NAMALWA (cell line): ENCODE measurements around the gene NFXL1.

ENCODE experiments used
- DNase-seq: peaks from one replicate; pipeline ENCODE4 v3.0.0-alpha.2; 2015; ENCODE audit warnings: low spot score

NFXL1 gene

DNA sequence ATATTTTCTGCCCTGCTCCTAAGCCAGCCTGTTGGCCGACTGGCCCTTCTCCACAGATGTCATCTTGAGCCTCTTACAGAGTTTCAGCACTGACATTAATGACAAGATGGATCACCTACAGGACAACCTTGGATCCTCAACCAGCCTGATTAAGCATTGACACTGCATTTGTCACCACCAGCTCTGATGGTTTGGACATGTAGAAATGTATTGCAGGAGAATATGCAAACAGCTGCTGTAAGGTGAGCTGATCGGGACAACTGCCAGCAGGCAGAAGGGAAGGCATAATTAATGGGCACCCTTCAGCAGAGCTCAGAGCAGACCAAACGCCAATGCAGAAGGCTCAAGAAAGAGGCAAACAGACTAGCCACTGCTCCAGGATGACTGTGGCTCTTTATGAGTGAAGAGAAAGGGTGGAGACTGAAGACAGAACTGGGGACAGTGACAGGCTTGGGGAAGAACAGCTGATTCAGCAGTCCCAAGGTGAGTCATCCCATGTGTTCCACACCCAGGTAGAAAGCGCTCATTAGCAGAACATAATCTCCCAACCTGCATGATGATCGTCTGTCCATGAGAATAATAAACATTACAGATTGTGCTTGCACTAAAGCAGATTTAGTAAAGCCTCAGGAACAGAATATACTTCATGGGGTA lies 83.2 kb downstream of the NFXL1 start:
- DNase-seq, result no peak

DNA sequence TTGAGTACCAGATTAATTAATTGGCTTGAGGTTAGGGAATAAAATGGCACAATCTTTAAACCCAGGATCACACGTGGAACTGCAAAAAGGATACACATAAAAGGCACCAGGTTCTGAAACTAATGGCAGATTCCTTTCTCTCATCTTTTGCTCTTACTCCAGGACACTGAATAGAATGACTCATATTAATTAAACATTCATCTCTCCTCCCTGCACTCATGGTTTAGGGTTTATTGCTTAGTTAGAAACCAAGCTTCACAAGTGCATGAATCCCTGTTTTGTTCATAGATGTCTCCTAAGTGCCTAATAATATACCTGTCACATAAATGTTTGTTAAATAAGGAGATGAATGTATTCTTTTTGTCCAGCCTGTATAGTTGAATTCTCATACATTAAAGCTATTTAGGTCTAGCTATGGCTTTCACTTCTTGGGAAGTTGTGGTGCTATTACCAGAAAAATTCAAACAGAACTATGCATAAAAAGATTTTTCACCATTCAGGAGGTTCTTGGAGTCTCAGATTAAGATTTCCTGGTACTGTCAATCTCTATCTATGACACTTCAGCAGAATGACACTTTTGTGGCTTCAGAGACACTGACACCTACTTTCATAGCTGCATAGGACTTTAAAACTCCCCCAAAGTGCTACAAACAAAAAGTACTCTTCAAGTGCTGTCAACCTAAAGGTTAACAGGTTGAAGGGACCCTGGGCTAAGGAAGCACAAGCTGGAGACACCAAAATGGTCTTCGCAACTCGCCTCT lies 83.9 kb downstream of the NFXL1 start:
- no peak for DNase-seq

DNA sequence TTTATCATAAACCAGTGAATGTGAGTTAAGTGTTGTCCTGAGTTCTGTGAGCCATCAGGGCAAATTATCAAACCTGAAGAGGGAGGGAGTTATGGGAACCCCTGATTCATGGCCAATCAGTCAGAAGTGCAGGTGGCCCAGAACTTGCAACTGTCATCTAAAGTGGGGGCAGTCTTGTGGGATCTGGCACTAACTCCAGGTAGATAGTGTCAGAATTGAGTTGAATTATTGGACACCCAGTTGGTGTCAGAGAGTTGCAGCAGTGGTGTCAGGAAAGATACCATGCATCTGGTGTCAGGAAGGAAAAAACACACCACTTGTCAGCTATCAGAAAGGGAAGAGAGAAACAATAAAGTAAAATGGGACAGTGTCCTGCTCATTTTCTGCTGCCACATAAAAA lies 84.9 kb downstream of the NFXL1 start:
- no peak for DNase-seq

DNA sequence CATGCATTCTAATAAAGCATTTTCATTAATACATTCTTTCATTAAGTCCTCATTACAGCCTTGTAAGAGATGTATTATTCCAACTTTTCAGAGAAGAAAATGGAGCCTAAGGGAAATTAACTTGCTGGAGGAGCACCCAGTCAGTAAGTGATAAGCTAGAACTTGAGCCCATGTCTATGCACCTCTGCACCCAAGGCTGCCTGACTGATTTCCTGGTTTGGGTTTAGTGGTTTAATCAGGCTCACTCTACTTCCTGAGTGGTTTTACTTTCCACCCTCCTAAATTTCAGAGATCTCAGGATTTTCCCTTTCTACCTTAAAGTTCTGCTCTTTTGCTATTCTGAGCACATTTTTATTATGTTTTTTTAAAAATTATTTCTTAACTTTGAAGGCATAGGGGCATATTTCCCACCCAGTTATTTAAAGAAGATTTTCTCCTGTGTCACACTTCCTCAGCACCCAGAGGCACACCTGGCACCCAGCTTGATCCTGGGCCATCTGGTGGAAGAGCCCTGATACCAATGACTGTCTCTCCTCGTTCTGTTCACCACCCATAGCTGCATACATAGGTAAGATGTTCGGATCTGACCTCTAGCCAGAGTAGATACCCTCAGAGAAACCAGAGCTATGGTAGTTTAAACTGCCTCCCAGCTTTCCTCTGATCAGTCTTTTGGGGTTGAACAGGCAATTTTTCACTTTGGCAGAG lies 86.9 kb downstream of the NFXL1 start:
- no peak for DNase-seq

DNA sequence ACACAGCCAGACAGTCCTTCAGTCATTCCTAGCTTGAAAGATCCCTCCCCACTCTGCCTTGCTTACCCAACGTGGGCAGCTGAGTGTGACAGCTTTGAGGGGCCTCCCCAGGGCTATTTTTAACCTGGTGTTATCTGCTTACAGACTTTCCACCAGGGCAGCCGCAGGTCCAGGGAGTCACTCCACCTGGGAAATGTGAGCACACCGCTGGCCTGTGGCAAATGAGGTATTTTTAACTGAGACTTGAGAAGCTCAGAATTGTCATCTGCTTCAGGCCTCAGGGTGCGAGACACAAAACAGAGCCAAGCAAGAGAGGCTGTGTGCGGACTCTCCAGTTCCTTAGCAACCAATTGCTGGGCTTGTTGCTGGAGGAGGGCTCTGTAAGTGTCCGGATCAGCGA lies 89.5 kb downstream of the NFXL1 start:
- DNase-seq, result no peak

DNA sequence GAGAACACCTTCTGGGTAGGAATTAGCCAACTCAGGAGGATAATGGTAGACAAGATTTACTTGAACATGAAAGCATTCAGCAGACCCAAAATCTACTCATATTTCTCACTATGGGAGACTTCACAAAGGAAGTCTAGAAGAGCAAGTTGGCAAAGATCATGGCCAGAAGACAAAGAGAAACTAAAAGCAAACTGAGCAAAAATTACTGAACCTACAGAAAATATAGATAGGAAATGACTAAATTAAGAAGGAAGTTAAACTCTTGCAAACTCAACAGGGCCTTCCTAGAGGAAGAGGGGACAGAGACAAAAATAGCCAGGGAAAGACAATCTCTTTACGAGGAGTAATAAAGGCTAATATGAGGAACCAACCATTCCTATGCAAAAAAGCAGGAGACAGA lies 95.2 kb downstream of the NFXL1 start:
- DNase-seq, result no peak

DNA sequence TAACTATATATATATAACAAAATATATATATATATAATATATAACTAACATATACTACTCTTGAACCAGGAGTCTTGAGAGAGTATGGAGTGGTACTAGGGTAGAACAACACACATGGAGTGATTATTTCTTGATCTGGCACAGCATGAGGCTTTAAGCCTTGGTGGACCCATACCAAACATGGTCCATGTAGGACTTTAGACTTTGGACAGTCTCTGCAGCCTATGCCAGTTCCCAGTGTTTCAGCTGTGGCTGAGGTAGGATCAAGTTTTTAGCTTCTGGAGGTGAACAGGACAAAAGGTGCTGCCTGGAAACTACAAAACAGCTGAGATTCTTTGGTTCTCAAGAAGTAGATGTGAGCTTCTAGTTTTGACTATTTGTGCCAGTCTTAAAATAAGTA lies 97.1 kb downstream of the NFXL1 start:
- no peak for DNase-seq

DNA sequence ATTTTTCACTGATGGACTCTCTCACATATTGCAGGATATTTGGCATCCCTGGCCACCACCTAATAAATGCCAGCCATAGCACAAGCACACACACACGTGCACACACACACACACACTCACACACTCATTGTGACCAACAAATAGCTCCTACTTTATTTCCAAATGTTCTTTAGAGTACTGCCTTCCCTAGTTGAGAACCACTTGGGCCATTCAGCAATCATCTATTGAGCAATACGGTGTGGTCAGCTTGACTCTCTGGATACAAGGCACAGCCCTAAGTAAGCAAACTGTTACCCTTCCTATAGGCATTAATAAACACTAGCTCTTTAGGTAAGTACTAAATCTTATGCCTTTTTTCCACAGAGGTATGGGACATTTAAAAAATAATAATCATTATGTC lies 97.6 kb downstream of the NFXL1 start:
- no peak for DNase-seq

DNA sequence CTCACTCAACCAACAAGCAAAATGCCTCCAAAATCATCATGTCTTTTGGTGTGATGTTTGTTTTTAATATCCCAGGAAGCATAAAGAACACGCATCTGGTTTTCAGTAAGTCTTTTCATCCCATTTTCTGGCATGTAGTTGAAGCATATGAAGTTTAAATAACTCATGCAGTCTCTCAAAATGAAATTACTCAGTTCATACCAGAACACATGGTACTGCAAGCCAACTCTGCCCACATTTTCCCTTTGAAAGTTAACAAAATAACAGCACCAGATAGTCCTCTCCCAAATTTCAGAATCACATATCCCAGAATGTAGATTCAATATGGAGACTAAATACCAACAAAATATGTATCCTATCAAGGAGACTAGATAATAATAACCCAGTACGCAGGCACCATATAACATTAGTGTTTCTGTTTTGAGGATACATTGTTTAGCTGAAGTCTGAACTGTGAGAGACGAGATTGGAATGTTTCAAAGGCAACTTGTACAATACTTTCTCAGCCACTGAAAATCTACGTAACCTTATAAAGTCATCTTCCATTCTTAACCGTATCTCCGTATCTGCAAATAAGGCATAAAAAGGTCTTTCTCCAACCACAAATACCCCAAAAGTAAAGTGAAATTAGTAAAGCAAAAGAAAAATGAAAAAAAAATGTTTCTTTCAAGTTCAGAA lies 99.6 kb downstream of the NFXL1 start:
- no peak for DNase-seq

DNA sequence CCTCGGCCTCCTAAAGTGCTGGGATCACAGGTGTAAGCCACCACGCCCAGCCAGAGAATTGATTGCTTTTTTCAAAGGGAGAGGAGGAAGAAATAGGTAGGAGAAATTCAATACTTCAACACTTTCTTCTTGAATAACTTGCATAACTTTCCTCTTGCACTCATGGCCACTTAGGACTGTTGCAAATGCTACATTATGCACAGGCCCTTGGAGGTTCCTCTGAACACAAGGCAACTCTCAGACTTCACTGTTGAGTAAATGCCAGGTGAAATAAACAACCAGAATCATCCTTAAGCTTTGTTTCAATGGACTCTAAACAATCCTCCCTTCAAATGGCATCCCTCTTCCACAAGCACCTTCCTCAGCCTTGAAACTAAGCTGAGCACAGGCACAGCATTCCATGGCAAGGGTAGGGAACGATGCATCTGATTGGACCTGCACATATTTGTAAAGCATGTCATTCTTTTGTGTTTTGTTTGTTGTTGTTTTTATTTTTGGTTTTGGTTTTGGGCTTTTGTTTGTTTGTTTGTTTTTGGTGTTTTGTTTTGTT lies 104.7 kb downstream of the NFXL1 start:
- no peak for DNase-seq

DNA sequence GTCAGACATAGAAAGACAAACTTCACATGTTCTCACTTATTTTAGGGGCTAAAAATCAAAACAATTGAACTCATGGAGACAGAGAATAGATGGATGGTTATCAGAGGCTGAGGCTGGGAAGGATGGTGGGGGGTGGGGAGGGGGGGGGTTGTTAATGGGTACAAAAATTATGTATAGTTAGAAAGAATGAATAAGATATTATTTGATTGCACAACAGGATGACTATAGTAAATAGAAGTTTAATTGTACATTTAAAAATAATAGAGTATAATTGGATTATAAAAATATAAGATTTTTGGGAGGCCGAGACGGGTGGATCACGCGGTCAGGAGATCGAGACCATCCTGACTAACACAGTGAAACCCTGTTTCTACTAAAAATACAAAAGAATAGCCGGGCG lies 109.8 kb downstream of the NFXL1 start:
- DNase-seq, result no peak

DNA sequence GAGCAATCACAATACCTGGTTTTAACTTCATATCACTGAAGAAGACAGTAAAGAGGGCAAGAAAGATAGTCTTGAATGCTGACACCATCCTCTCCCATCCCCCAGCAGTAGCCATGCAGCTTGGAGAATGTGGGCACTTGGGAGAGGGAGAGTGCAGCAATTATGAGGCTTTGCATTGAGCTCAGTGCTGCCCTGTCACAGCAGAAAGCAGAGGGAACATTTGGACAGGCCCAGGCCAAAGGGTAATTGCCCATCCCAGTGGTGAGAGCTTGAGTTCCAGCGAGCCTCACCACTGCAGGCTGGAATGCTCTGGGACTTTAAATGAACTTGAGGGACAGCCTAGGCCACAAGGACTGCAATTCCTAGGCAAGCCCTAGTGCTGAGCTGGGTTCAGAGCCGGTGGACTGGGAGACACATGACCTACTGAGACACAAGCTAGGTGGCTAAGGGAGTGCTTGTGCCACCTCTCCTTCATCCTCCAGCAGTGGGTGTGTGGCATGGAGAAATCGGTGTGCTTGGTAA lies 112.8 kb downstream of the NFXL1 start:
- no peak for DNase-seq

DNA sequence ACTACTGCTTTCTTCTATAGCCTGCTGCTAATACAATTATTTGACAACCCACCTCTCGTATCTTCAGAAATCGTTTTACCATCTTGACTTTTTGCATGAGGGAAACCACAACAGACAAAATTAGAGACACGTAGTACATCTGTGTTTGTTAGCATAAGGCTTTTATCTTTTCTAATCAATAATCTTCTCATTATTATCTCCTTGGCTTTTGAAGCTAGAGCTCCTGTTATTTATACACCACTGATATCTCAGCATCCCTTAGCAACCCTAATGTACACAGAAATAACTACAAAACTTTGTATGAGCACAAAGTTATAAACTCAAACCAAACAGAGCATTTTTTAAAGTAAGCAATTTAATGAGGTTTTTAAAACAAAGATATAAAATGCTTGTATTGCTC lies 116.2 kb downstream of the NFXL1 start:
- no peak for DNase-seq
